ENCODE data around the gene ATXN7L1. TPM values are rescaled to one million over a fixed set of nuclear protein-coding genes. Genes with fewer than 3 reads are reported as not detected.

Gene ATXN7L1
- total and polyA plus RNA-seq, 2 donors (not counting 1 experiment from before 2014, with no cell fraction given), result 7.1 to 40.6 TPM

DNA sequence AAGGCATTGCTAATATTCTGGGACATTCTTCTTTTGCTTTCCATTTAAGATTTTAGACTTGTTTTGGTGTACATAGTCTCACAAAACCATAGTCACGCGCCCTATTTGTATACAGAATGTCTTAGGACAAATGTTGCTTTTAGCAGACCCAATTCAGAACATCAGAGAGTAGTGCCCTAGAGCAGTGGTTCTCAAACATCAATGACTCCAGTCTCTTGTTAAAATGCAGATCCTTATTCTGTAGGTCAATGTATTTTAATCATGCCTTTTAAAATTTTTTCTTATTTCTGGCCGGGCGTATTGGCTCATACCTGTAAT, 167.7 kb downstream of the ATXN7L1 start:
- no peaks in the 10 kb centered on the region for H3K79me2 ChIP-seq (ENCODE audit: control insufficient read depth, insufficient read depth, low read length)
- H3K36me3 ChIP-seq (replicated peaks in 1 of 2; ENCODE audit: control extremely low read depth in 1 of 2, control insufficient read depth in 1 of 2, extremely low read depth in 1 of 2, insufficient read depth in 2 of 2, low read length in 1 of 2), result no peaks in the 10 kb centered on the region
- H3K9me3 ChIP-seq (ENCODE audit: control extremely low read depth in 1 of 3, control insufficient read depth in 2 of 3, insufficient read depth in 1 of 3, low read length in 2 of 3), result peaks cover 0 to 30% (median 29%) of the 10 kb centered on the region in 3 donors
- intact Hi-C loops (cut with micrococcal nuclease), result no loop called here
- ATAC-seq (ENCODE audit: low read depth) (no peak), DNase-seq (no peak)
- no peak overlapping the region for H2AFZ ChIP-seq (ENCODE audit: insufficient read depth, low read depth, low read length, poor library complexity, severe bottlenecking)
- H3K9ac ChIP-seq (ENCODE audit: low read length), result no peak overlapping the region
- peaks cover 5% of the 10 kb centered on the region for H3K4me1 Mint-ChIP-seq
- no peak overlapping the region for H3K4me3 ChIP-seq (ENCODE audit: control extremely low read depth in 1 of 5, extremely low read depth in 1 of 5, insufficient read depth in 1 of 5, low read depth in 2 of 5, low read length in 4 of 5)
- no peaks in the 10 kb centered on the region for H3K27me3 ChIP-seq (replicated peaks in 1 of 4; ENCODE audit: control extremely low read depth in 1 of 4, control insufficient read depth in 3 of 4, insufficient read depth in 4 of 4, low read length in 3 of 4)
- no peaks in the 10 kb centered on the region for H3K4me1 ChIP-seq (ENCODE audit: control insufficient read depth in 2 of 2, insufficient read depth in 2 of 2, low read length in 2 of 2)
- peaks cover 5% of the 10 kb centered on the region for H3K27me3 Mint-ChIP-seq
- H3K4me2 ChIP-seq (replicated peaks; ENCODE audit: low read depth, low read length, poor library complexity, severe bottlenecking), result no peak overlapping the region
- H3K4me3 Mint-ChIP-seq, result no peak overlapping the region
- no peak for TF ChIP-seq EZH2 (IDR thresholded peaks at IDR 0.05; ENCODE audit: borderline replicate concordance, insufficient read depth, low read depth, low read length, poor library complexity, severe bottlenecking)
- H4K20me1 ChIP-seq (ENCODE audit: control insufficient read depth, insufficient read depth, low read length, poor library complexity, severe bottlenecking), result no peaks in the 10 kb centered on the region
- ChIA-PET POLR2A (no interaction called here), CTCF (no interaction called here)
- no peak overlapping the region for H3K27ac Mint-ChIP-seq
- WGBS (ENCODE audit: insufficient coverage), result no CpG with 5 or more reads among the region's 4 CpGs
- peaks cover 12% of the 10 kb centered on the region for H3K9me3 Mint-ChIP-seq (ENCODE audit: insufficient read depth)
- no peak overlapping the region for H3K27ac ChIP-seq (ENCODE audit: low read length in 2 of 2)

DNA sequence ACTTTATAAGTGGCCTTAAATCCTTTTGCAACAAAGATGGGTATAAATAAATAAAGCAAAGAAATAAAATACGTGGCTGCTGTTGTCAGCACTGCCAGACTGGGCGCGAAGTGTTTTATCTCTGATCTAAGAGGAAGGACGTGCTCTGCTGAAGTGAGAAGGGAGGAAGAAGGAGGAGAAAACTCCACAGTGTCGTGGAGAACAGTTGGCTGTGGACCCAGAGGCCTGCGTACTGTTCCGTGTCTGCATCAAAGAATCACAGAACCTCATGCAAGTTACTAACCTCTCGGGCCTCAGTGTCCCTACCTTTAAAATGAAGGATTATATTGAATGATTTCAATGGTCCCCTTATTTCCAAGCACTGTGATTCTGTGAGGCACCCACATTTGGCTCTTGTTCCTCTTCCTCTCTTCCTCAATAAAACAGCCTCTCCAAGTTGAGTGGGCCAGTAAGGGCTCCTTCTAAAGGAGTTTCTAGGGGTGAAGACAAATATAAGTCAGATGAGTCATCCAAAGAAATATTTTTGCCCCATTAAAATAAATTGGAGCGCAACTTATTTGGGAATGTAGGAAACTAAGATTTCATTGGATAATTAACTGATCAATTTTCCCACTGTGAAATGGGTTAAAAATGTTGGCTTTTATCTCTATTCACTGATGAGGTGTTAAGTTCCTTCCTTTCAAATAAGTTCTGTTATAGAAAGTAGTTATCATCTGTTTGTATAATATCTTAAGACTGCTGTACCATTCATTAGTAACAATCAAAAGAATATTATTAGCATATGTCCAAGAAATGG, 168.2 kb downstream of the ATXN7L1 start:
- TF ChIP-seq CTCF (IDR thresholded peaks at IDR 0.05), result no peak
- no peak for TF ChIP-seq EZH2 (IDR thresholded peaks at IDR 0.05; ENCODE audit: borderline replicate concordance, insufficient read depth, low read depth, low read length, poor library complexity, severe bottlenecking)
- intact Hi-C loops (cut with micrococcal nuclease), result no loop called here
- H3K9ac ChIP-seq (ENCODE audit: low read length), result no peak overlapping the region
- no peak overlapping the region for H3K4me3 Mint-ChIP-seq
- H3K9me3 ChIP-seq (ENCODE audit: control extremely low read depth in 1 of 3, control insufficient read depth in 2 of 3, insufficient read depth in 1 of 3, low read length in 2 of 3), result peaks cover 0 to 28% (median 24%) of the 10 kb centered on the region in 3 donors
- WGBS (ENCODE audit: insufficient coverage), result 20% methylated on average over 4 of the region's 9 CpGs
- ChIA-PET POLR2A (no interaction called here), CTCF (no interaction called here)
- no peak overlapping the region for H3K4me3 ChIP-seq (ENCODE audit: control extremely low read depth in 1 of 5, extremely low read depth in 1 of 5, insufficient read depth in 1 of 5, low read depth in 2 of 5, low read length in 4 of 5)
- H3K27me3 Mint-ChIP-seq, result peaks cover 5% of the 10 kb centered on the region
- H3K27ac ChIP-seq (ENCODE audit: low read length in 2 of 2), result no peak overlapping the region
- H3K9me3 Mint-ChIP-seq (ENCODE audit: insufficient read depth), result peaks cover 12% of the 10 kb centered on the region
- H3K4me1 ChIP-seq (ENCODE audit: control insufficient read depth in 2 of 2, insufficient read depth in 2 of 2, low read length in 2 of 2), result no peaks in the 10 kb centered on the region
- H3K4me1 Mint-ChIP-seq, result peaks cover 5% of the 10 kb centered on the region
- no peak overlapping the region for H3K27ac Mint-ChIP-seq
- no peak for DNase-seq
- H3K79me2 ChIP-seq (ENCODE audit: control insufficient read depth, insufficient read depth, low read length), result no peaks in the 10 kb centered on the region
- H3K36me3 ChIP-seq (replicated peaks in 1 of 2; ENCODE audit: control extremely low read depth in 1 of 2, control insufficient read depth in 1 of 2, extremely low read depth in 1 of 2, insufficient read depth in 2 of 2, low read length in 1 of 2), result no peaks in the 10 kb centered on the region
- H3K27me3 ChIP-seq (replicated peaks in 1 of 4; ENCODE audit: control extremely low read depth in 1 of 4, control insufficient read depth in 3 of 4, insufficient read depth in 4 of 4, low read length in 3 of 4), result no peaks in the 10 kb centered on the region
- H3K4me2 ChIP-seq (replicated peaks; ENCODE audit: low read depth, low read length, poor library complexity, severe bottlenecking), result no peak overlapping the region
- no peaks in the 10 kb centered on the region for H4K20me1 ChIP-seq (ENCODE audit: control insufficient read depth, insufficient read depth, low read length, poor library complexity, severe bottlenecking)
- ATAC-seq (ENCODE audit: low read depth), result no peak
- H2AFZ ChIP-seq (ENCODE audit: insufficient read depth, low read depth, low read length, poor library complexity, severe bottlenecking), result peak overlapping the region; percentile 14
